Measurements from ENCODE around the gene DZIP1. TPM values are rescaled to one million over a fixed set of nuclear protein-coding genes. Genes with fewer than 3 reads are reported as not detected.

Gene DZIP1
- total and polyA plus RNA-seq, 12 donors = 2.0 to 7.0 (median 3.6) TPM

DNA sequence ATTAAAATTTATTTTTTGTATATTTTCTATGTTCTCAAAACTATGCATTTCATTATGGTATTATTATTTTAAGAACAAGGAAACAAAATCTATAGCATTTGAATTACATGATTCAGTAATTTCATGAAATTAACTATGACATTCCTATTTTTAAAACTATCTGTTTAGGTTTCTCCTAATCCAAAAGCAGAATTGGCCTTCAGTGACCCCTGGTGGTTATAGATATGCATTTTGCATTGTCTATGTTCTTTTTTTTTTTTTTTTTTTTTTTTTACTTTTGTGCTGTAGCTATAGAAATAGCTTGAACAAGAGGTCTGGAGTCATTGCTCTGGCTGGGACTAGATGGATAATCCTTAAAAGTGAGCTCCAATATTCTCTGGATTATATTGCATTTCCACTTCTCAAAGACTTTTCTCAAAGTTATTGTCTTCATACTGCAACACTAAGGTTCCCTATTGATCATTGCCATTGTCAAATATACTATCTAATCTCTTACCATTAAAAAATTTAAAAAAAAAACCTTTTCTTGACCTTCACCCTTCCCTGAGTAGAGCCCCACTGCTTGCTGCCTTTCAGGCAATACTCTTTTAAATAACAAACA is 16.6 kb upstream of the DZIP1 start:
- Histone ChIP-seq H3K4me3 (no peak overlapping the region), H3K36me3 (no peaks in the 10 kb centered on the region), H3K27ac (no peak overlapping the region), H3K9me3 (peaks cover 0 to 27% (median 12%) of the 10 kb centered on the region in 11 donors), H3K27me3 (peaks cover 0 to 5% (median 0%) of the 10 kb centered on the region in 7 donors), H3K4me1 (no peaks in the 10 kb centered on the region)
- TF ChIP-seq, protein P1, sequence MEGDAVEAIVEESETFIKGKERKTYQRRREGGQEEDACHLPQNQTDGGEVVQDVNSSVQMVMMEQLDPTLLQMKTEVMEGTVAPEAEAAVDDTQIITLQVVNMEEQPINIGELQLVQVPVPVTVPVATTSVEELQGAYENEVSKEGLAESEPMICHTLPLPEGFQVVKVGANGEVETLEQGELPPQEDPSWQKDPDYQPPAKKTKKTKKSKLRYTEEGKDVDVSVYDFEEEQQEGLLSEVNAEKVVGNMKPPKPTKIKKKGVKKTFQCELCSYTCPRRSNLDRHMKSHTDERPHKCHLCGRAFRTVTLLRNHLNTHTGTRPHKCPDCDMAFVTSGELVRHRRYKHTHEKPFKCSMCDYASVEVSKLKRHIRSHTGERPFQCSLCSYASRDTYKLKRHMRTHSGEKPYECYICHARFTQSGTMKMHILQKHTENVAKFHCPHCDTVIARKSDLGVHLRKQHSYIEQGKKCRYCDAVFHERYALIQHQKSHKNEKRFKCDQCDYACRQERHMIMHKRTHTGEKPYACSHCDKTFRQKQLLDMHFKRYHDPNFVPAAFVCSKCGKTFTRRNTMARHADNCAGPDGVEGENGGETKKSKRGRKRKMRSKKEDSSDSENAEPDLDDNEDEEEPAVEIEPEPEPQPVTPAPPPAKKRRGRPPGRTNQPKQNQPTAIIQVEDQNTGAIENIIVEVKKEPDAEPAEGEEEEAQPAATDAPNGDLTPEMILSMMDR (IDR thresholded peaks at IDR 0.05) = peak; percentile 26 to 67 (median 58)
- no peak for ATAC-seq
- intact Hi-C loops (cut with DNase I) = loop anchor here in 7 of 10 donors (5.0 to 10.0 kb wide), 5 partner anchors 39 to 169 kb away; no protein-coding TSS in a partner anchor
- no peak for DNase-seq

DNA sequence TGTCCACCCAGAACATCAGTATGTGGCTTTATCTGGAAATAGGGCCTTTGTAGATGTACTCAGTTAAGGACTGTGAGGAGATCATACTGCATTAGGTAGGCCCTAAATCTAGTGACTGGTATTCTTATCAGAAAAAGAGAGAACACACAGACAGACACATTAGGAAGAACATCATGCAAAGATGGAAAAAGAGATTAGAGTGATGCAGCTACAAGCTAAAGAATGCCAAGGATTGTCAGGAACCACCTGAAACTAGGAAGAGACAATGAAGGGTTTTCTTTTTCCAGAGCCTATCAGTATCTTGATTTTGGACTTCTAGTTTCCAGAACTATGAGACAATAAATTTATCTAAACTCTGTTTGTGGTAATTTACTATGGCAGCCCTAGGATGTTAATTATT is 15.0 kb upstream of the DZIP1 start:
- no peaks in the 10 kb centered on the region for H3K36me3 ChIP-seq
- no peaks in the 10 kb centered on the region for H3K4me1 ChIP-seq
- TF ChIP-seq, protein P1 (IDR thresholded peaks at IDR 0.05) = no peak
- no peak overlapping the region for H3K4me3 ChIP-seq
- peaks cover 0 to 7% (median 0%) of the 10 kb centered on the region in 7 donors for H3K27me3 ChIP-seq
- ATAC-seq = no peak
- H3K27ac ChIP-seq = no peak overlapping the region
- intact Hi-C loops (cut with DNase I) = loop anchor here in 3 of 10 donors (10.0 kb wide), 2 partner anchors 125 to 165 kb away; no protein-coding TSS in a partner anchor
- DNase-seq = no peak
- H3K9me3 ChIP-seq = peaks cover 0 to 12% (median 0%) of the 10 kb centered on the region in 11 donors

DNA sequence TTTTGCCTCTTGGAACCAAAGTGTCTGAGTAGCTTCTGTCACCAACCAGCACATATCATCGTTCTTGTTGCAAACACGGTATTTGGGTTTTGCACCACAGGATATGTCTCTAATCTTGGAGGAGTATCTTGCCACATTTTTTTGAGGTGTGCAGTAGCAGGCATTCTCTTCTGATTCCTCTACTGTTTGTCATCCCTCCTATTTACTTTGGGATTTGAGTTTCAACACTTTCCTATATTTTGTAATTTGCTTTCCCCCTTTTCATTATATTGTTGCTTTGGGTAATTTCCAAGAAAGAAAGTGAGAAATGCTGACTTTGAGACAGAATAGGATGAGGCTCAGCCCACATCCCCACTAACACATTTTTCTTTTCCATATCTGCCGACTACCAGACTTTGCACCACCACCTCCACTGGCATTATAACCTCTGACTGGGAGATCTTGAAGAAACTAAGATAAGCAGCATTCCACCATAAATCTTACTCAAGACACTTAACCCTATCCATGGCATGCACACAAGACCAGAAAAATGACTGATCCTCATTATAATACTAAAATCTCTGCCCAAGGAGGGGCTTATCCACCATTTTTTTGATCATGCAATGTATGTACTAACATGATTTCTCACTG is 12.0 kb upstream of the DZIP1 start:
- H3K27ac ChIP-seq = no peak overlapping the region
- no peak overlapping the region for H3K4me3 ChIP-seq
- no peaks in the 10 kb centered on the region for H3K4me1 ChIP-seq
- 62 to 63% methylated on average over 3 of the region's 3 CpGs for WGBS, 2 donors
- H3K9me3 ChIP-seq = peaks cover 0 to 7% (median 0%) of the 10 kb centered on the region in 11 donors
- intact Hi-C loops (cut with DNase I) = loop anchor here in 3 of 10 donors (10.0 kb wide), 2 partner anchors 122 to 162 kb away; no protein-coding TSS in a partner anchor
- ATAC-seq (no peak), DNase-seq (no peak)
- TF ChIP-seq, protein P1 (IDR thresholded peaks at IDR 0.05) = no peak
- peaks cover 0 to 7% (median 0%) of the 10 kb centered on the region in 7 donors for H3K27me3 ChIP-seq
- no peaks in the 10 kb centered on the region for H3K36me3 ChIP-seq

DNA sequence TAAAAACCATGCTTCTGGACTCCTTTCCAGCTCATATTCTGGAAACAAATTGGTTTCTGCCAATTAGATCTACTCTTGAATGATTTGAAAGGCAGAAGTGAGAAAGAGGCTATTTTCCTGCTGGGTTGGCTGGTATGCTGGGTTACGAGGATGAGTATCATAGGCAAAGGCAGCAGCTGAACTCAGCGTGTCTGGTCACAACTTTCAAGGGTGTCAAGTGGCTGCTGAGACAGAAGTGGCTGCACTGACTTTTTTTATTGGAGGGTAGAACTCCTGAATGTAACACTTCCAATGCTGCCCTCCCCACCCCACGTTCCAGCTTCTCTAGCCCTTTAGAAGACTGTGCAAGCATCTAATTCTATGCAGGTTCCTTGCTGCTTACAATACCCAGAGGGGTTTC is 8.3 kb upstream of the DZIP1 start:
- Histone ChIP-seq H3K27ac (no peak overlapping the region), H3K9me3 (no peaks in the 10 kb centered on the region), H3K4me1 (no peaks in the 10 kb centered on the region), H3K27me3 (peaks cover 0 to 12% (median 0%) of the 10 kb centered on the region in 7 donors), H3K36me3 (no peaks in the 10 kb centered on the region), H3K4me3 (no peak overlapping the region)
- TF ChIP-seq, protein P1 (IDR thresholded peaks at IDR 0.05) = no peak
- ATAC-seq (peak in 1 of 8 donors; percentile 48), DNase-seq (no peak)
- intact Hi-C loops (cut with DNase I) = loop anchor here in 3 of 10 donors (10.0 kb wide), 2 partner anchors 118 to 158 kb away; no protein-coding TSS in a partner anchor
- WGBS, 2 donors = 36 to 41% methylated on average over 3 of the region's 3 CpGs

Data from heart right ventricle (tissue), 16 donors.